Testis (tissue), 3 donors: ENCODE measurements around the gene ST7. TPM values are rescaled to one million over a fixed set of nuclear protein-coding genes. Genes with fewer than 3 reads are reported as not detected.

ENCODE experiments used
- DNase-seq: peaks from one replicate; pipeline ENCODE4 v3.0.0-alpha.2; 2019
- H3K27ac ChIP-seq, 2 donors: fragments of 200-600 bp; sonication (generic); one replicate each; pipeline ENCODE4 v1.5.1; 2019
- H3K27me3 ChIP-seq: fragments of 200-600 bp; sonication (generic); one replicate; pipeline ENCODE4 v1.5.1; 2019
- H3K36me3 ChIP-seq: fragments of 200-600 bp; sonication (generic); one replicate; pipeline ENCODE4 v1.5.1; 2017; ENCODE audit warnings: low read depth; ENCODE audit errors: missing control alignments
- H3K4me1 ChIP-seq: fragments of 200-600 bp; sonication (generic); one replicate; pipeline ENCODE4 v1.5.1; 2019
- H3K4me3 ChIP-seq, 2 donors: fragments of 200-600 bp; sonication (generic); one replicate each; pipeline ENCODE4 v1.5.1; 2017 to 2019
- H3K9me3 ChIP-seq: fragments of 200-600 bp; sonication (generic); one replicate; pipeline ENCODE4 v1.5.1; 2017
- POLR2A ChIP-seq: fragments of 450-650 bp; IDR thresholded peaks from one replicate; pipeline ENCODE4 v1.6.1; 2017; ENCODE audit warnings: antibody characterized with exemption, mild to moderate bottlenecking, moderate library complexity
- WGBS, 2 donors: methylation state at CpG; one replicate each; pipeline ENCODE4 v1.1.5; 2018; 5-methylcytosine and 5-hydroxymethylcytosine counted together
- intact Hi-C: fragments of 100-400 bp; cut with DNase I; formaldehyde crosslinking; loops from one replicate; pipeline ENCODE4 v1.15.1; 2023; ENCODE audit warnings: low total_unique reads
- polyA plus RNA-seq: library from polyadenylated mRNA; stranded (reverse); fragments of 350-450 nt; fragmentation: Illumina TruSeq; extraction: RNeasy Lipid Tissue Mini Kit (QIAGEN cat#74804); gene quantifications from one replicate; pipeline ENCODE4 v1.2.3, GENCODE V29; 2014; ENCODE audit warnings: low read depth, low replicate concordance; ENCODE audit not compliant: insufficient read depth
- total RNA-seq, 2 donors: library from RNA; depleted of rRNA; stranded (reverse); fragments of >200 nt; gene quantifications; one replicate each; pipeline ENCODE4 v1.2.3, GENCODE V29; 2016
- TF ChIP-seq, protein P1 (sequence below), 3 experiments: fragments of 450-650 bp in 2 of 3; fragments of 200-600 bp in 1 of 3; sonication (generic) in 1 of 3; IDR thresholded peaks; one replicate each; pipeline ENCODE4 v1.5.1; 2016 to 2019; ENCODE audit warnings: antibody characterized with exemption in 3 of 3, mild to moderate bottlenecking in 2 of 3, moderate library complexity in 1 of 3

ST7 gene
- total and polyA plus RNA-seq, 3 donors from 2014 or later: 15.9 to 25.3 (median 23.2) TPM

DNA sequence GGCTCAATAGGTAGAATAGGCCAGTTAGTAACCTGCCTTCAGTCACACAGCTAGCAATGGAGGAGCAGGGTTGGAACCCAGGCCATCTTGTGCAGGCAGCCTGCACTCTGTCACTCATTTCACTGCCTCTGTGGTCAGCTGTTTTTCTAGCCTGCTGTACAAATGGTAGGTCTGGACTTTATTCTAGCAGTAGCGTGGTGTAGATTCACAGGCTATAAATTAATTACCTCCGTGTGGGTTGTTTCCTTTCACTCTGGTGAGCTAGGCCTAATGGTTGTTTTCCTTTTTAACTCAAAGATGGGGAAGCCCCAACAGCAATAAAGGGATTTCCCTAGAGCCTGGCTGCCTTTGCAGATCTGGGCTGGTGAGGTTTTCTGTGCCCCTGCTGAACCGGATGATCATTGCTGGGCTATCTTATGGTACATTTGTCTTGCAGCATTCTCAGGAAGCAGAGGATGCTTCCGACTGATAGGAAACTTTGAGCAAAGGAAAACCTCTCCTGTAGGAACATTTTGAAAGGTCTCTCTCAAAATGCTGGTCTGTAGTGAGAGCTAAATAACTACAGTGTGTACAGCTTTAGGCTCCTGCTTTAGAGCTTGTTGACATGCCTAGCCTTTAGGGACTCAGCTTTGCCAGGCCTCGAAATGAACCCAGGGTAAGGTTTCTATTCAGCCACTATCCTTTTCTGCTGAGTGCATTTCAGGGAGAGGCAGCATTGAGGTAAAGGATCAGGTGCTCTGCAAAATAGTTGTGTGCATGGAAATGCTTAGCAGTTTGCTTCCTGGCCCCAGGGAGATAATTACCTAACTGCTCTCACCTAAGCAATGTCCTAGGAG, 157.4 kb downstream of the ST7 start:
- no peak for DNase-seq
- 44 to 61% methylated on average over 5 of the region's 5 CpGs for WGBS, 2 donors
- TF ChIP-seq POLR2A: no peak
- TF ChIP-seq, protein P1, sequence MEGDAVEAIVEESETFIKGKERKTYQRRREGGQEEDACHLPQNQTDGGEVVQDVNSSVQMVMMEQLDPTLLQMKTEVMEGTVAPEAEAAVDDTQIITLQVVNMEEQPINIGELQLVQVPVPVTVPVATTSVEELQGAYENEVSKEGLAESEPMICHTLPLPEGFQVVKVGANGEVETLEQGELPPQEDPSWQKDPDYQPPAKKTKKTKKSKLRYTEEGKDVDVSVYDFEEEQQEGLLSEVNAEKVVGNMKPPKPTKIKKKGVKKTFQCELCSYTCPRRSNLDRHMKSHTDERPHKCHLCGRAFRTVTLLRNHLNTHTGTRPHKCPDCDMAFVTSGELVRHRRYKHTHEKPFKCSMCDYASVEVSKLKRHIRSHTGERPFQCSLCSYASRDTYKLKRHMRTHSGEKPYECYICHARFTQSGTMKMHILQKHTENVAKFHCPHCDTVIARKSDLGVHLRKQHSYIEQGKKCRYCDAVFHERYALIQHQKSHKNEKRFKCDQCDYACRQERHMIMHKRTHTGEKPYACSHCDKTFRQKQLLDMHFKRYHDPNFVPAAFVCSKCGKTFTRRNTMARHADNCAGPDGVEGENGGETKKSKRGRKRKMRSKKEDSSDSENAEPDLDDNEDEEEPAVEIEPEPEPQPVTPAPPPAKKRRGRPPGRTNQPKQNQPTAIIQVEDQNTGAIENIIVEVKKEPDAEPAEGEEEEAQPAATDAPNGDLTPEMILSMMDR (IDR thresholded peaks at IDR 0.05): no peak
- H3K4me3 ChIP-seq: no peak overlapping the region
- no peak overlapping the region for H3K27ac ChIP-seq
- H3K9me3 ChIP-seq: no peaks in the 10 kb centered on the region
- H3K36me3 ChIP-seq: no peaks in the 10 kb centered on the region
- H3K4me1 ChIP-seq: no peaks in the 10 kb centered on the region
- intact Hi-C loops: loop anchor here (10.0 kb wide), 2 partner anchors 126 to 176 kb away; no protein-coding TSS in a partner anchor
- H3K27me3 ChIP-seq: no peaks in the 10 kb centered on the region

DNA sequence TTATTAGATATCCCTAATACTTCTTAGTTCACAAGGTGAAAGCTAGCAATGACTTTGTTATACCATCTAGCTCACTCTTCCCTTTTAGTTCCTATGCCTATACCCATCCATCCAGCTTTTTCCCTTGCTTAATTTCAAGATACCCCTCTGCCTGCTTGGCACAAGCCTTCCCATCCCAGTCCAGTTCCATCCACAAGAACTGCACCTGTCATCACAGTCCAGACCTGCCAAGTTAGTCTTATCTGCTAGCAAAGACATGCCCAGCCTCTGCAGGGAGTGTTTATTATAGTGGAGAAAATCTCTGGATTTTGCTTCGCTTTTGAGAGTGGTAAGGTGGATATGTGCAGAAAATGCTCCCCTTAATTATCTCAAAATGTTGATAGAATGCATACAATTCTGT, 158.2 kb downstream of the ST7 start:
- H3K27me3 ChIP-seq: no peaks in the 10 kb centered on the region
- no peak overlapping the region for H3K27ac ChIP-seq
- DNase-seq: no peak
- no peak overlapping the region for H3K4me3 ChIP-seq
- intact Hi-C loops: loop anchor here (10.0 kb wide), 2 partner anchors 127 to 177 kb away; no protein-coding TSS in a partner anchor
- no peaks in the 10 kb centered on the region for H3K36me3 ChIP-seq
- TF ChIP-seq POLR2A: no peak
- TF ChIP-seq, protein P1 (IDR thresholded peaks at IDR 0.05): no peak
- no peaks in the 10 kb centered on the region for H3K9me3 ChIP-seq
- no peaks in the 10 kb centered on the region for H3K4me1 ChIP-seq
- 97 to 100% methylated on average over 1 of the region's 1 CpG for WGBS, 2 donors

DNA sequence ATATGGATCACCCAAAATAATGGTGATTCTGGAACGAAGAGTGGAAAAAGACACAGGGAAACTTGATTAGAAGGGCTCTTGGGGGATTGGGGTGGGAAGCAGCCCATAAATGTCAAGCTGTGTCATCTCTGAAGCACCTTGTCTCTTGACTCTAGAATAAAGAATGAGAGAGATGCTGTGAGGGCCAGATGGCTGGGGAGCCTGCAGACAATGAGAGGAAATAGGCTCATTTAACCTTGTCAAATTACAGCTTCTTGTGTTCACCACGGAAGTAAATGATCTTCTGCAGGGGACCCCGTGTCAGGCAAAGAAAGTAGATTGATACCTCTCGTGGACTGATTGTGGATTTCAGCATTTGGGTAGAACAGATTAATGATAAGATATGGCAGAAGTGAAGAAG, 159.3 kb downstream of the ST7 start:
- Histone ChIP-seq H3K27me3 (no peaks in the 10 kb centered on the region), H3K4me3 (no peak overlapping the region), H3K36me3 (no peaks in the 10 kb centered on the region), H3K4me1 (no peaks in the 10 kb centered on the region), H3K27ac (no peak overlapping the region), H3K9me3 (no peaks in the 10 kb centered on the region)
- intact Hi-C loops: loop anchor here (10.0 kb wide), 2 partner anchors 128 to 178 kb away; no protein-coding TSS in a partner anchor
- WGBS, 2 donors: 92 to 99% methylated on average over 4 of the region's 4 CpGs
- DNase-seq: no peak
- TF ChIP-seq, protein P1 (IDR thresholded peaks at IDR 0.05): no peak
- no peak for TF ChIP-seq POLR2A

DNA sequence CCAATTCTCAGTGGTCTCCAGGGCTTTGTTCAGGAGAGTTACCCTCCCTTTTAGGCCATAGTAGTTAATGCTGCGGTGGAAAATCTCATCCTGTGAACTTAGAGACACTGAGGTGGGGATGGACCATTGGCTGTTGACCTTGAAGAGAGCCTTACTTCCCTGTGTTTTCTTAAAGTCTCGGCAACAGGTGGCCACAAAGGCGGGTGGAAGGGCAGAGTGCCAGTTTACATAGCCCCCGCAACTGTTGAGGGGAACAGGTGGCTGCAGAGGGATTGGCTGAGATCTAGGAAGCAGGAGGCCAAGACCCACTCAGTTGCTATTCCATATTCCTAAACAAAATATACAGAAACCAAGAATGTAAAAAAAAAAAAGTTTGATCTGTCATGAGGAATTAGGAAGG, 160.6 kb downstream of the ST7 start:
- TF ChIP-seq, protein P1 (IDR thresholded peaks at IDR 0.05): no peak
- TF ChIP-seq POLR2A: no peak
- WGBS, 2 donors: 93 to 98% methylated on average over 4 of the region's 4 CpGs
- no peaks in the 10 kb centered on the region for H3K9me3 ChIP-seq
- no peaks in the 10 kb centered on the region for H3K4me1 ChIP-seq
- no peak overlapping the region for H3K4me3 ChIP-seq
- no peaks in the 10 kb centered on the region for H3K27me3 ChIP-seq
- no peak for DNase-seq
- intact Hi-C loops: loop anchor here (10.0 kb wide), 2 partner anchors 129 to 179 kb away; no protein-coding TSS in a partner anchor
- H3K27ac ChIP-seq: no peak overlapping the region
- H3K36me3 ChIP-seq: no peaks in the 10 kb centered on the region
